Suprapubic skin (tissue), 4 donors: ENCODE data around the gene CCDC3.

ENCODE experiments used
- CTCF ChIP-seq, 2 donors: fragments of 200-600 bp in 1 of 2; fragments of 450-650 bp in 1 of 2; sonication (generic) in 1 of 2; IDR thresholded peaks; one replicate each; pipeline ENCODE4 v1.5.1; 2016 to 2019; ENCODE audit warnings: antibody characterized with exemption in 2 of 2, mild to moderate bottlenecking in 1 of 2, moderate library complexity in 1 of 2
- EP300 ChIP-seq: sonication (generic); formaldehyde crosslinking; IDR thresholded peaks from one replicate; pipeline ENCODE4 v1.6.1; 2017; ENCODE audit warnings: antibody characterized with exemption
- POLR2A ChIP-seq, 2 donors: fragments of 450-650 bp; IDR thresholded peaks; one replicate each; pipeline ENCODE4 v1.6.1; 2017; ENCODE audit warnings: antibody characterized with exemption in 2 of 2, mild to moderate bottlenecking in 2 of 2, moderate library complexity in 2 of 2
- POLR2AphosphoS5 ChIP-seq, 3 donors: sonication (generic); formaldehyde crosslinking; IDR thresholded peaks; one replicate each; pipeline ENCODE4 v1.6.1; 2017; ENCODE audit warnings: antibody characterized with exemption in 3 of 3

GRCh38 chr10:12958546-12959110, 42.9 kb downstream of the CCDC3 start:
- TF ChIP-seq POLR2A (IDR thresholded peaks at IDR 0.05) (no peak), CTCF (IDR thresholded peaks at IDR 0.05) (no peak), POLR2AphosphoS5 (IDR thresholded peaks at IDR 0.05) (no peak), EP300 (no peak)
